Ishikawa (cell line): ENCODE data around the gene TNFRSF19.

Source experiments
- CEBPB ChIP-seq: IDR thresholded peaks from 2 replicates; pipeline ENCODE4 v1.6.1; 2012
- CREB1 ChIP-seq: IDR thresholded peaks from 2 replicates; pipeline ENCODE4 v1.6.1; 2012; ENCODE audit warnings: low read depth
- EGR1 ChIP-seq: IDR thresholded peaks from 2 replicates; pipeline ENCODE4 v1.6.1; 2012
- EP300 ChIP-seq: IDR thresholded peaks from 2 replicates; pipeline ENCODE4 v1.6.1; 2012; ENCODE audit warnings: borderline replicate concordance
- FOXM1 ChIP-seq: IDR thresholded peaks from 2 replicates; pipeline ENCODE4 v1.6.1; 2012; ENCODE audit warnings: low read depth, borderline replicate concordance
- NFIC ChIP-seq: IDR thresholded peaks from 2 replicates; pipeline ENCODE4 v1.6.1; 2012
- RAD21 ChIP-seq: IDR thresholded peaks from 2 replicates; pipeline ENCODE4 v1.6.1; 2012; ENCODE audit warnings: low read depth
- TAF1 ChIP-seq: IDR thresholded peaks from 2 replicates; pipeline ENCODE4 v1.6.1; 2012; ENCODE audit warnings: low read depth, mild to moderate bottlenecking
- TCF12 ChIP-seq: IDR thresholded peaks from 2 replicates; pipeline ENCODE4 v1.6.1; 2012; ENCODE audit warnings: low read depth
- TEAD4 ChIP-seq: IDR thresholded peaks from 2 replicates; pipeline ENCODE4 v1.6.1; 2012
- YY1 ChIP-seq: IDR thresholded peaks from 2 replicates; pipeline ENCODE4 v1.6.1; 2012; ENCODE audit warnings: low read depth
- ZBTB7A ChIP-seq: IDR thresholded peaks from 2 replicates; pipeline ENCODE4 v1.6.1; 2012; ENCODE audit warnings: low read depth
- TF ChIP-seq, protein P1 (sequence below): IDR thresholded peaks from 2 replicates; pipeline ENCODE4 v1.6.1; 2012; ENCODE audit warnings: low read depth, mild to moderate bottlenecking
- TF ChIP-seq, protein P2 (sequence below): IDR thresholded peaks from 2 replicates; pipeline ENCODE4 v1.6.1; 2012
- TF ChIP-seq, protein P3 (sequence below): IDR thresholded peaks from 2 replicates; pipeline ENCODE4 v1.6.1; 2012

TNFRSF19 gene

DNA sequence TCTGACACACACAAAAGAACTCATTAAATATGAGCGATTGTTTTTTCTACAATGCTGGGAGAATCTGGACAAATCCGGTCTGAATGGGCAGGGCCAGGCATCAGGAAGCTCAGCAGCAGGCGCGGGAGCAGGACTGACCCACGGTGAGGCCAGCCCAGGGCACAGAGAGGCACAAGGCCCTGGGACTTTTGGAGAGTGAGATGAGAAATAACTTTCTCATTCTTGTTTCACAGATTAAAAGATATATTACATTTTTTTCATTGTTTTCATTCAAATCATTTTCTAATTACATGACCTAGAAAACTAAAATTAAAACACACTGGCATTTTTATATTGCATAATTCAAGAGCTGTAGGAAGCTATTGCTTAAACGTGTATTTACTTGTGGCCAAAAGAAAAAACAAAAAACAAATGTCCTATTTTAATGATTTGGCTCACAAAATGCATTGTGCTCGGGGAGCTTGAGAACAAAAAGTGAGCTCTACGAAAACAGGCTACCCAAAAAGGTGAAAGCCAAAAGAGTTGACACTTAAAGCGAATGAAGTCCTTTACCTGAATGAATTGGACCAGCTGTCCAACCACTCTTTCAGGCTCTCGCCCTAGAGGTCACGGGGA lies 133.1 kb downstream of the TNFRSF19 start:
- TF ChIP-seq CEBPB (no peak), EP300 (no peak), TAF1 (no peak), YY1 (no peak), TCF12 (no peak), NFIC (no peak), TEAD4 (no peak), CREB1 (no peak), EGR1 (no peak), RAD21 (no peak), FOXM1 (no peak), ZBTB7A (no peak)
- TF ChIP-seq, protein P1, sequence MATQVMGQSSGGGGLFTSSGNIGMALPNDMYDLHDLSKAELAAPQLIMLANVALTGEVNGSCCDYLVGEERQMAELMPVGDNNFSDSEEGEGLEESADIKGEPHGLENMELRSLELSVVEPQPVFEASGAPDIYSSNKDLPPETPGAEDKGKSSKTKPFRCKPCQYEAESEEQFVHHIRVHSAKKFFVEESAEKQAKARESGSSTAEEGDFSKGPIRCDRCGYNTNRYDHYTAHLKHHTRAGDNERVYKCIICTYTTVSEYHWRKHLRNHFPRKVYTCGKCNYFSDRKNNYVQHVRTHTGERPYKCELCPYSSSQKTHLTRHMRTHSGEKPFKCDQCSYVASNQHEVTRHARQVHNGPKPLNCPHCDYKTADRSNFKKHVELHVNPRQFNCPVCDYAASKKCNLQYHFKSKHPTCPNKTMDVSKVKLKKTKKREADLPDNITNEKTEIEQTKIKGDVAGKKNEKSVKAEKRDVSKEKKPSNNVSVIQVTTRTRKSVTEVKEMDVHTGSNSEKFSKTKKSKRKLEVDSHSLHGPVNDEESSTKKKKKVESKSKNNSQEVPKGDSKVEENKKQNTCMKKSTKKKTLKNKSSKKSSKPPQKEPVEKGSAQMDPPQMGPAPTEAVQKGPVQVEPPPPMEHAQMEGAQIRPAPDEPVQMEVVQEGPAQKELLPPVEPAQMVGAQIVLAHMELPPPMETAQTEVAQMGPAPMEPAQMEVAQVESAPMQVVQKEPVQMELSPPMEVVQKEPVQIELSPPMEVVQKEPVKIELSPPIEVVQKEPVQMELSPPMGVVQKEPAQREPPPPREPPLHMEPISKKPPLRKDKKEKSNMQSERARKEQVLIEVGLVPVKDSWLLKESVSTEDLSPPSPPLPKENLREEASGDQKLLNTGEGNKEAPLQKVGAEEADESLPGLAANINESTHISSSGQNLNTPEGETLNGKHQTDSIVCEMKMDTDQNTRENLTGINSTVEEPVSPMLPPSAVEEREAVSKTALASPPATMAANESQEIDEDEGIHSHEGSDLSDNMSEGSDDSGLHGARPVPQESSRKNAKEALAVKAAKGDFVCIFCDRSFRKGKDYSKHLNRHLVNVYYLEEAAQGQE, result no peak
- TF ChIP-seq, protein P2, sequence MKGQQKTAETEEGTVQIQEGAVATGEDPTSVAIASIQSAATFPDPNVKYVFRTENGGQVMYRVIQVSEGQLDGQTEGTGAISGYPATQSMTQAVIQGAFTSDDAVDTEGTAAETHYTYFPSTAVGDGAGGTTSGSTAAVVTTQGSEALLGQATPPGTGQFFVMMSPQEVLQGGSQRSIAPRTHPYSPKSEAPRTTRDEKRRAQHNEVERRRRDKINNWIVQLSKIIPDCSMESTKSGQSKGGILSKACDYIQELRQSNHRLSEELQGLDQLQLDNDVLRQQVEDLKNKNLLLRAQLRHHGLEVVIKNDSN, result no peak
- TF ChIP-seq, protein P3, sequence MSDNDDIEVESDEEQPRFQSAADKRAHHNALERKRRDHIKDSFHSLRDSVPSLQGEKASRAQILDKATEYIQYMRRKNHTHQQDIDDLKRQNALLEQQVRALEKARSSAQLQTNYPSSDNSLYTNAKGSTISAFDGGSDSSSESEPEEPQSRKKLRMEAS, result no peak

DNA sequence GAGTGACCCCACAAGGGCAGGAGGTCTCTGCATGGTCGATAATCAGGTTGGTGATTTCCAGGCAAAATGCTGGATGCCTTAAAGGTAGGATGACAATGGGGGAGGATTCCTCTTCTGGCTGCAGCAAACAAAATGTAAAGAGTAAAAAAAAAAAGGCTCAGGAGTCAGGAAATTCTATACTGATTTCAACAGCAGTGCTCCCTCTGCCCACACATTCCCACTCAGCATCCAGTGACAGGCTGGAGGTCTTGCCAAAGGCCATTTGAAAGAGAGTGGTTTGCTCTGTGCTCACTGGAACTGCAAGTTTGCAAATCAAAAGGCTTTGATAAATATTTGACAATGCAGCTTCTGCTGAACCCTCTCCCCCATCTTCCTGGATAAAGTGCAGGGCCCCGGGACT lies 135.4 kb downstream of the TNFRSF19 start:
- TF ChIP-seq ZBTB7A, result no peak
- no peak for TF ChIP-seq NFIC
- TF ChIP-seq TAF1, result no peak
- no peak for TF ChIP-seq RAD21

DNA sequence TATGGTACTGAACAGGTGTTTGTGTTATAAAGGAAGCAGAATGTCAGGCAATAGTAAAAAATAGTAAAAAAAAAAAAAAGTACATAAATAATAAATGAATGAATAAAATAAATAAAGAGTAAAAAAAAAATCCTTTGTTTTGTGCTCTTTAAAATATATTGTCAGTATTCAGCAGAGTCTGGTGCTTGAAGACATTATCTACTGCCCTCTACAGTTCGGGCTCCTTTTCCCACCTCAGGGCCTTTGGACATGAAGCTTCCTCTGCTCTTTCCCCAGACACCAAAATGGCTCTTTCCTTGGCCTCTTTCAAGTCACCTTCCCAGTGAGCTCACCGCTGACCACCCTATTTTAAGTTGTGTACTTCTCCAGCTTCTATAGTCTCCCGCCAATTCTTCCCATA lies 137.5 kb downstream of the TNFRSF19 start:
- TF ChIP-seq, protein P3, result no peak
- TF ChIP-seq CREB1 (no peak), NFIC (no peak), RAD21 (no peak)

DNA sequence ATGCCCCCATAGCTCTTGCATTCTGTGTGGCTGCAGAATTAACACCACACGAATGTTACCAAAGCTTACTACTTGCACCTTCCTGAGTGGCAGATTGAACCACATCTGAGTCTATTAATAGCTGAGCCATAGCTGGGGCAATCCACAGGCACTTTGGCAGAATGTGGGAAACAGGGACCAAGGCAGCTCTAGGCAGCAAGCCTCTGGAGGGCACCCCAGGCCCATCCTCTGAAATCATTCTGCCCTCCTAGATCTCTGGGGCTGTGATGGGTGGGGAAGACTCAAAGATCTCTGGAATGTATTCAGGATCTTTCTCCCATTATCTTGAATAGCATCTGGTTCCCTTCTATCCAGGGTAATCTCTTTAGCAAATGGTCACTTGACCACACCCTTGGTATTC lies 139.3 kb downstream of the TNFRSF19 start:
- TF ChIP-seq NFIC (no peak), CEBPB (no peak), EP300 (no peak), ZBTB7A (no peak), CREB1 (no peak), TCF12 (no peak), EGR1 (no peak)
- TF ChIP-seq, protein P1, result no peak

DNA sequence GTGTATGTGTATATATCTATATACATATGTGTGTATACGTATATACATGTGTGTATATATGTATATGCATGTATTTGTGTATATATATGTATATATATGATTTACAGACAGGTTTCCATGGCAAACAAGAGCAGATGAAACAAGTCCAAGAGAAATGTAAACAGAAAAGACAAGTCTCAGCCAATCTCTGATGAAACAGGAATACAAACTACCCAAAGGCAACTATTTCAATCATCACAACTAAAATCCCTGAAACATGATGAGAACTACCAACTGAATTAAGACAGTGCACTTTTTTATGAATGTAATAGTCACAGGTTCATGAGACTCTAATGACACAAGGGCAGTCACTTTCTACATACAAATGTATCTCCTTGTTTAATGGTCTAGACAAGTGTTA lies 140.2 kb downstream of the TNFRSF19 start:
- TF ChIP-seq TCF12, result no peak
- no peak for TF ChIP-seq YY1
- TF ChIP-seq ZBTB7A, result no peak
- TF ChIP-seq EGR1, result no peak
- TF ChIP-seq FOXM1, result no peak
- no peak for TF ChIP-seq CEBPB
- TF ChIP-seq NFIC, result no peak
- no peak for TF ChIP-seq TEAD4
- TF ChIP-seq, protein P3, result no peak
- TF ChIP-seq TAF1, result no peak
- TF ChIP-seq, protein P1, result no peak
- TF ChIP-seq RAD21, result no peak
- no peak for TF ChIP-seq CREB1
- TF ChIP-seq EP300, result no peak
- TF ChIP-seq, protein P2, result no peak
